Left hindlimb (tissue), 1 donor: ENCODE data around the gene MYO1H.

ENCODE experiments used
- DNase-seq: peaks from one replicate; pipeline ENCODE4 v3.0.0-alpha.2; 2018

Gene MYO1H

DNA sequence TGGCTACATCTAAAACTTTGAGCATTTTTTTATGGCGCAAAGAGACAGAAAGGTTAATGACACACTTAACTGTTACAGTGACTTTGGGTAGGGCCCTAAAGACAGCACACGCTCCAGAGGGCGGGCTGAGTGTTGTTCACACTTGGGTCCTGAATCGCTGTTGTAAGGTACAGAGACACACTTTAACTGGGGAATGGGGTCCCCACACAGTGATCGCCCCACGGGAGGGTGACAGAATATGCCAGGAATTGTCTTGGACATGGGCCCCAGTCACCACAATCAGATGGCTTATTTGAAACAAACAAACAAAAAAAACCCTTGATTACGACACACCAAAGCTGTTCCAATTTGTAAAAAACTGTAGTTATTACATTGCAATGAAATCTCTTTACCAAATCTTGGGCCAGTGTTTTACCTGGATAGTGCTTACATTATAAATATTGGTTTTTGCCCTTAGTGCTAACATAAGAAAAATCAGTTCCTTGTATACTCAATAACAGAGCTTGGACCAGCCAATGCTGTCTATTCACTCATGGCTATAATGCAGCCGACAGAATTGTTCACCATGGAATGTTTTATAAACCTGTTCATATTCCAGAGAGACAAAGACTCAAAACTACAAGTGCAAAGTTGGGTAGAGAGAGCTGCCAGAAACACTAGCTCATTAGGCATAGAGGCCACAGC, 101.1 kb downstream of the MYO1H start:
- no peak for DNase-seq

DNA sequence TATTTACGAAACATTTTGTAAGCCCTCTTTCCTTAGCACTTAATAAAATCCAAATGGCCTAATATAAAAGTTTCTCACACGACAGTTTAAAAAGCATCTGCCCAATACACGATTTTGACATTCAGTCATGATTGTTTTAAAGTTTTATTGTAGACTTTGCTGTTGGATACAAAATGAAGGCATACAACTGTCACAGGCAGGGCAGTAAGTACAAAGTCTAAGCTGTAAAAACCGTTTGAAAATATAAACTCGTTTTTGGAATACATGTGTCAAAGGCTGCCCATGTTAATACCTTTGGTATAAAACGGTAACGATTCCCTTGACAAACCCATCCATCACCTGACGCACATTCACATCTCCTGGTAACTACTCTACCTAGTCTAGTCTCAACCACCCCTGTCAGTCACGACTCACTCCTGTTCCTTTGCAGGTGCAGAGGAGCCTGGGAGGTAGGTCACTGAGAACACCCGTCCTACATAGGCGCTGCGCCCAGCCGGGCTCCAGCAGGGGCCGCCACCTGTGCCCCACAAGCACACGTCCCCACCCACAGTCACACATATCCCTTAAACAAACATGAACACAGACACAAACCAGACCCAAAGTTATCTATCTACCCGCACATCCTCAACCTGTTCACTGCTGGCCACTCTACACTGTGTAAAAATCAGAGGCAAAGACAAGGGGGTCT, 102.3 kb downstream of the MYO1H start:
- DNase-seq = no peak

DNA sequence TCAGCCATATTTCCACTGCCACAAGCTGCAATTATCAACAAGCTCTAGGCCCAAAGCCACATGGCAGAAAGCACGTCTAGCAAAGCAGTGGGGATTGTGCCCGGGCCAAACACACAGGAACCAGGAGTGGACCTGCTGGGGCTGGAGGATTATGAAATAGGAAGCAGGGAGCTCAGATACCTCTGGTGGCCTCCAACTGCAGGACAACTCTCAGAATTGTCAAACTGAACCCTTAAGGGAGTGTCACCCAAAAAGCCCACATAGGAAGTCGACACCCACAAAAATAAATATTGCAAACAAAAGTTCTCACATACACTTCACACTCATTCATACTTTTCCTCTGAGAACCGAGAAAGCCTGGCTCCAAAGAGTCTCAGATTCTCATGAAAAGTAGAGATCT, 103.3 kb downstream of the MYO1H start:
- DNase-seq = no peak

DNA sequence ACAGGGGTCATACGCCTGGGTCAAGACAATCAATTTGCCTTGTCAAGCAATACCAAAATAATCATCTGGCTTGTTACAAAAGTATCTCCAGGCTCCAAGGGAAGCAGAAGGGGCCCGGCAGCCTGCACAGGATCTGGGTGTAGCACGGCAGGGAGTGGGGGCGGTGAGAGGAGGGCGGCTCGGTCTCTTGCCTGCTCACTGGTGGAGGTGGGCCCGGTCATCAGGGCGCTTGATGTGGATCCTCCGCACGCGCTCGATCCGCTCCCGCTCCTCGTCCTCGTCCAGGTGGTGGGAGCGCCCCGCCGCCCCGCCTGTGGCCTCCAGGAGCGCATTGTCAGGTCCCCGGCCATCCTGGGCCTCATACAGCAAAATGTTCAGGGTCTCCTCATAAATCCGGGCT, 103.7 kb downstream of the MYO1H start:
- DNase-seq = no peak

DNA sequence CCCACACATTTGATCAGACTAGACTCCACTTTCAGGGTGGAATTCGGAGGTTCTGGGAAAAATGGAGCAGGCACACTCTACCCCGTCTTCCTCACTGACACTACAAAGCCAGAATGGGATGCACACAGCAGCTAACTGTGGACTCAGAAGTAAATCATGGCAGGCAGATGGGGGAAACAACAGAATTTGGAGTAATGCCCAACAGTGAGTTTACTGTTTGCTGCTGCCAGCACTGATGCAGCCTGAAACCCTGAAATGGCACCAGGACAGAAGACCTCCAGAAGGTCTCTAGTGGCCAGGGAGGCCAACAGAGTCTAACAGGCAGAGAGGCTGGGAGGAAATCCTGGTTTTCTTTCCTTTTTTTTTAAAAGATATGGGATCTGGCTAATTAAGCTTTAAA, 104.8 kb downstream of the MYO1H start:
- DNase-seq = no peak

DNA sequence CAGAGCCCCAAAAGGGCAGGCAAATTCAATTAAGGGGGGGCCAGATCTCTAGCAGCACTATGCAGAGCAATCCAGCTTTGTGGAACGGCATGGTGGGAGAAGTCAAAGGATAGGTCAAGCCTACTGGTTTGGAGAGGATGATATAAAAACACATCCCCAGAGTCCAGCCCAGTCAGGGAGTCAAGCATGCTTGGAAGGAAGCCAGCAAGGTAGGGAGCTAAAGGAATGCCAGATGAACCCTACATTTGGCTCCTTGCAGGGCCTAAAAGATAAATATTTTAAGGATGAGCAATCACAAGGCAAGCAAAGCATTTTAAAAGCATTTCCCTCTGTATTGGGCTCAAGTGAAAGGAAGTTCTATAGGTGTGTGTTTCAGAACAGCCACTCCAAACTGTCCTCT, 108.0 kb downstream of the MYO1H start:
- DNase-seq = no peak

DNA sequence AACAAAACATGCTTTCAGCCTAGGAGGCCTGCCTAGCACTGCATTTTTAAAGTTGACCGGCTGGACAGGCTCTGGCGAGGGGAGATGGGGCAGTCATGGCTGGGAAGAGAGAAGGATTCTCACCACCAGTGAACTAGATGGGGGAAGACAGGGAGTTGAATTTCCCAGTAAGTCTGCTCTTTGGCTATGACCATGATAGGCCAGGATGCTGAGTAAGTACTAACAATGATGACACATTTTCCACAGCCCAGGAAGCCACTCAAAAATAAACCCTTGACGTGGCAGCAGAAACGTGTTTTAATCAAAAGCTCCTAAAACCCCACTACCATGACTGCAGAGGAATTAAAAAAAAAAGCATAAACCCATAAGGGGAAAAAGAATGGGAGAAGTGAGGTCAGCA, 110.4 kb downstream of the MYO1H start:
- DNase-seq = no peak

DNA sequence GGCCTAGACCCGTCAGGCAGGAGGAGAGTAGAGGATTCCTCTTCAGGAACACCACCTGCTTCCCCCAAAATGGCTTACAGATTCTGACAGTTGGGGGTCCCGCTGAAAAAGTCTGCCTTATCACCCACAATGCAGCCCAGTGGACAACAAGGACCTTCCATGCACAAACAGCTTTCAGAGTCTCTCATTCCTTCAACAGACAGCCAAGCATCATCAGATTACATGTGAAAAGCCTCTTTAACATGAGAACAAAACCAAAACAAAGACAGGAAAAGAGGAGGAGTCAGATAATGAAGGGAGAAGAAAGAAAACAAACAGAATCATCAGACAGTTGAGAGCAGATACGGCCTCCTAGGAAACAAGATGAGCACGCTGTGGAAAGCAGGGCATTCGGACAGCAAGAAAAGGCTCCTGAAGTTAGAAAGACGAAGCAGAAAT, 111.1 kb downstream of the MYO1H start:
- no peak for DNase-seq

DNA sequence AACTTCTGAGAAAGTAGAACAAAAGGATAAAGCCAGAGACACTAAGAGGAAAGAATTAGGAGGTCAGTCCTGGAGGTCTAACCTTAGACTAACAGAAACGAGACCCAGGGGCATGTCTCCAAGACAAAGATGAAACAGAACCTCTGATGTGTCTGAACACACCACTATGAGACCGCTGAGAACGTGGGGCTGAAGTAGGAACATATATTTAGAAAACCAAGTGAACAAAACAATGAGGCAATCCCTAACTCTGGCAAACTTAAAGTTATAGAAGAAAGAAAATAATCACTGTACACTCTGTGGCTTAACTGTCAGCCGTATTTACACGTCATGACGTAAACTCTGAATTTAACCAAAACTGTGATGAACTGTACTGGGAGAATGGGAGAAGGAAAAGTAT, 111.5 kb downstream of the MYO1H start:
- no peak for DNase-seq

DNA sequence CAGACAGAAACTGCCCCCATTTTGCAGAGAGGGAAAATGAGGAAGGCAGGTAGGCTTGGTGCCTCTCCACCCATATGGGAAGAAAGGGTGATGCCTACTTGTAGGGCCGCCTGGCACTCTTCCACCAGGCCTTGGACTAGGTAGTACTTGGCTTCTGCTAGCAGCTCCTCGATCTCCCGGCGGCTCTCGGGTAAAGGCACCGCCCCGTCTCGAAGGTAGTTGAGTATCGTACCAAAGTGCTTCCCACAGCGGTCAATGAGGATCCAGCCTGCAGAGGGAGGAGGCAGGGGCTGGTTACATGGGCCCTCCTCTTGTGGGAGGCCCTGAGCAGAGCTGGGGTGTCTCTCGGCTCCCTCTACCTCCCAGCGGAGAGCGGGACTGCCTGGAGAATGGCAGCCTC, 112.8 kb downstream of the MYO1H start:
- no peak for DNase-seq

DNA sequence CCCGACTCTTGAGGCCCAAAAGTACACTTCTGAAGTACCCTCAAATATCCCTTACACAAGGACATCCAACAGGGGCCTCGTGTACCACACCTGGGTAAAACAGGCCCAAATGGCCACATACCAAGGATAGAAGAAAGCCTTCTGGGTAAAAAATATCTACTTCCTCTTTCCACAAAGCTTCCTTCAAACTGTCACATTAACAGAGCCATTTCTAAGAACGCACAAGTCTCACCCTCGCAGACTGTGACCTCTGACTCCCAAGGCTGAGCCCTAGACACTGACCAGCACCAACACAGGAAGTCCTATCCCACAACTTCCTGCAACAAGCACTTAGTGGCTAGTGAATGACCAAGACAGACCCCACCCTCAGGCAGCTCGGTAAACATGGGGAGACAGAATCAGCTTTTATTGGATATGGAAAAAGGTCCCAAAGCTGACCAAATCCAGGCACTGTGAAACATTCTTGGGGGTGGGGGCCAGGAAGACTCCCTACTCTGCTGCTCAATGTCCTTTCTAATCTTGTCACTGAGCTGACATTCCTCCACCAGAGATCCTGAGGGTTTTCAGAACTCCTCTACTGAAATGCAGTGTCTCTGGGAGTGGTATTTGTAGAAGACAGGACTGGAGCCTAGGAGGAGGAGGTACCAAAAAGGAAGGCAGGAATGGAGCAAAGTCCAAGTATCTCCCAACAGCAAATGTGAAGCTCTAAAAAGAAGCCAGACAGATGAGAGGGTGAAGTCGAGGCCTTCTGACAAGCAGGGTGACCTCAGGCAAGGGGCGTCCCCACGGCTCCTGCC, 113.5 kb downstream of the MYO1H start:
- peak; percentile 68 for DNase-seq

DNA sequence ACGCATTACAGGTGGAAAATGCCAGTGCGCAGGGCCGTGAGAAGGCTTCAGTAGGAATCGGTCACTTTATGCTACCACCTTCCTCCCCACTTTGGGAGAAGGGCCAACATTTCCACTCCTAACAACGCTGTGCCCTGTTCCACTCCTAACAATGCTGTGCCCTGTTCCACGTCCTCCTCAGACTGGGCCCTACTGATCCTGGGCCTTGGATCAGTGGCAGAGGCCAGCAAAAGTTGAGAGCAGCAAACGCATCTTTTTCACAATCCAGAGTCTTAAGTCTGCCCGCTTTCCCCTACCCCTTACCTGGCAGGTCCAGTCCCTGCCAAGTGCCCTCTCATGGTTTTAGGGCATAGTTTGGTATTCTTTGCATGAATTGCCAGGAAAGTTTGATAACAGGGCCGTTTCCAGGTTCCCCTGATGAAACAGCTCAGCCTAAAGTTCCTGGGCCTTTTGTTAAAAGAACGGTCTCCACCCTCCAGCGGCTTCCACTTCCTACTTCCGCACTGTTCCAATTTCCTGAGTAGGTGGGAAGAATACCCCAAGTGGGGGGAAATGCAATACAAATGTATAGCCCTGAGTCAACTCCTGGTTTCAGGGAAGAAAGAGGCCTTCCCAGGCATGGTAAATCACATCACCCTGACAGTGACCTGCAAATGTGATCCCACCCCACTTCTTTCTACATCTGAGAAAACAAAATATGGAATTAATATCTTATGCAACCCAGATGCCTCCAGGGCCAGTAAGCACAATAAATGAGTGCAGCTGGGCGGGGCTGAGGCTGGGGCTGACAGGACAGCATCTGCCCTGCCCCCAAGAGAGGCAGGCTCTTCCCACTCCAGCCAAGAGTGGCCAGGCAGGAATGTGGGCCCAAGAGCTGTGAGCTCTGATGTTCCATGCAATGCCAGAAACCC, 114.4 kb downstream of the MYO1H start:
- peak; percentile 85 for DNase-seq

DNA sequence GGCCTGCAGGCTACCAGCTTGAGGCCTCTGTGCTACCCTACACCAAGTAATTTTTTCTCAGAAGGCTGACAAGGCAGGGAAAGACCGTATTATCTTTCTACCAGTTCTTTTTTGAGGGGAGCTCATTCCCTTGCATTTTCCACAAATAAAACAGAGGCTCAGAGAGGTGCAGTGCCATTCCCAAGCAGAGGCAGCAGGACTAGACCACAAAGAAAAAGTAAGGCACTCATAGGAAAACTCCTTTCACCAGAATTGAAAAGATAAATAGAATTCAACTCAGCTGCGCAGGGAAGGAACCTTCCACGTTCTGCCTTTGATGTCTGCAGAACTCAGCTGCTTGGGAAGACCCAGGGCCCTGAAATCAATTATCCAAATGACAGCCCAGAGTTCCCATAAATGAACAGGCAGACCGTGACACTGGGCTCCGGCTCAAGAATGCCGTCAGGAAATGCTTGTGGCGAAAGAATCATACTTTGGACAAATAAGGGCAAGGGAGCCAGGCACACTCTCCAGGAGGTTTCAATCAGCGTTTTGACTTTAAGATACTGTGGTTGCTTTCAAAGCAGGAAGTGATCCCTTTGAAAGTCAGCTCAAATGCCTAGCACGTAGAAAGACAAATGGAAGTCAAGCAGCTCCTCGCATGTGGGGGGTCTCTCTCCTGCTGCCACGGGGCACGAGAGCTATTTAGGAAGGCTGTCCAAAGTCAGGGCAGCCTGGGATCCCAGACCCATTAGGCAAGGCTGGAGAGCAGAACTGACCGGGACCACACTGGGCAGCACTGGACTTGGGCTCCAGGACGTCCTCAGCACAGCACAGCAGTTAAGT, 115.4 kb downstream of the MYO1H start:
- DNase-seq = peak; percentile 89

DNA sequence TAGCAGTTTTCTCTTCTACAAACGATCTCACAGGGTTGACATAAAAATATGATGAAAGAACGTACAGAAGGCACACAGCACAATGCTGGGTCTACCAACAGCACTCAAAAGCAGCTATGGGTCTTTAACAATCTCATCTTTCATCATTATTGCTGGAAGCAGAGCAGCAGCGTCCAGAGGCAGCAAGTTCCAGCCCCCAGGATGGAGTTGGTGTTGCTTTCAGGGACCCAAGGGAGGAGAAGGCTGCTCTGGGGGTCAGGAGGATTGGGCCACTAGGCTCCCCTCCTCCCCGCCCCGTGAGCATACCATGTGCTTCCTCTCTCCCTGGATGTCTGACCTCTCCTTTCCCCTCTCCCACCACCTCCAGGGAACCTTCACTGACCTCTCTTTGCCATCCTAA, 116.1 kb downstream of the MYO1H start:
- DNase-seq = no peak

DNA sequence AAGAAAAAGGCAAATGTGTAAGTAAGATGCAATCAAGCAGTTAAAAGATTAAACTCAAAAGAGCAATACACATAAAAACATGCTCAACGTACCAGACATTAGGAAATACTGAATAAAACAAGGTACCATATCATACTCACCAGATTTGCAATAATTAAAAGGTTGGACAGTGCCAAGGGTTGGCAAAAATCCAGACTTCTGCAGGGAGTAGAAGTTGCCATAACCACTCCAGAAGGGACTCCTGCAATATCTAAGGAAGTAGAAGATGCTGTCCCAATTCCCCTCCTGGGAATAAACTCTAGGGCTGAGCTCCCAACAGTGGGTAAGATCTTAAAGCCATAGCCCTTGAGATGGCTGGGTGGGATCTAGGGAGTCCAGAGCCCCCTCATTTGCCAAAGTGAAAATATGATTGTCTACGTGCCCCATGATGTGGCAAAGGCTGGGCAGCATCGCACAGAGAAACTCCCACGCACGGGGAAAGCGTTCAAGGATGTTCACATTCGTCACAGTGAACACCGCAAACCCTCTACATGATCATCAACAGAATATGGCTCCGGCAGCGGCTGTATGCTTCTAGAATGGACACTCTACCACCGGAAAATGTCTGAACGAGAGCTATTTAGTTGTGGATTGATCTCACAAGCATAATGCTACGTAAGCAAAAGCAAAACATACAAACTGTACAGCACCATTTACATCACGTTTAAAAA, 117.1 kb downstream of the MYO1H start:
- DNase-seq = no peak

DNA sequence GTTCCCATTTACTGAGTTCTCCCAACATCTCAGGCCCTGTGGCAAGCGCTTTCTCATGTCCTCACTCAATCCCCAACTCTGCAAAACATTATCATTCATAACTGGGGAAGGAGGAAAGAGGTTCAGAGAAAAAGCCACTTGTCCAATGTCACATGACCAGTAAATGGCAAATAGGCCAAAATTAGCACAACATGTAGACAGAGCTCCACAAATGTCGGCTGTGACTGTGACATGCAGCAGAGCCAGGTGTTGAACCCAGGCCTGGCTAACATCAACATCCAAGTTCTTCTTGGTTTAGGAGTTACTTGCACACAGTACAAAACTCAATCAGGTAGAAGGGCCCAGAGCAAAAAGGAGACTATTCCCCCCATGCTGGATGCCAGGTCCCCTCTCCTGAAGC, 118.6 kb downstream of the MYO1H start:
- DNase-seq = no peak

DNA sequence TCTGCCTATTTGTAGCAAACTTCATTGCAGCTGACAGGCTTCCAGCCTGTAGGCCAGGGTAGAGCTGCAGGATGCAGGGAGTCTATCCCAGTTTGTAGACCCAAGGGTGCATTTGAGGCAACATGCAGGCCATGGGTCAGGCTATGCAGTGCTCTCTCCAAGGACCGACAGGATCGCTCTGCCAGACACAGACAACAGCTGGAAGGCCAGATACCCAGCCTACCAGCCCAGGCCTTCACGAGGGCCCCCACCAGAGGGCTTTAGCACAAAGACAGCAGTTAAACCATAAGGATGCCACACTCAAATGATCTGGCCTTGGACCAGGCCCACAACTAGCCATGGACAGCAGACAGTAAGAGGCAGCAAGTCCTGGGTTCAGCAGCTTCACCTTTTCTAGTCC, 119.1 kb downstream of the MYO1H start:
- DNase-seq = no peak

DNA sequence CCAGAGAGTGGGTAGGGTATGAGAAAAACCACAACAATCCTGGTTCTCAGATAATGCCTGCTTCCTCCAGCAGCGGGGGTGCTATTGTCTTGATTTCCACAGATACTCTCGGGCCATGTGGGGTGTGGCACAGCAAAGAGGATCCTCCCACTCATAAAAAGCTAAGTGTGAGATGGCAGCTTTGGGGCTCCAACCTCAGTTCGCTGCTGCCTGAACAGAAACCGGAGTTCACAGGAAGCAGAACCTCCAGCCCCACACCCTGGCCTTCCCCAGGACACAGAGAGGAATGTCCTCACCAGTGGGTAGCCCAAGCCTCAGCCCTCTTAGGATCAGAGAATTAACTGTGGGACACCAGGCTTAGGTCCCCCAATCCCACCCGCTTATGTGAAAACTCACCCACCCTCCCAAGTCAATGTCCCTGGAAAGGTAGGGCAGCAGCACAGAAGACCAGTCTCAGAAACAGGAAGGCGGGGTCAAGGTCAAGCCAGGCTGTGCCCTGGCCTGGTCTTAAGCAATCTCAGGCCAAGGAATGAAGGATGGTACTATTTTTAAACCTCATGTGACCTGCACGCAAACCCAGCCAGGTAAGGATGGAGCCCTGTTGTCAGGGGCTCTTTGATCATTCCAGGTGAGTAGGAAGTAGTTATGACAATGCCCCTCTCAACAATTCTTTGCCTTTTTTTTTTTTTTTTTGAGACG, 120.4 kb downstream of the MYO1H start:
- DNase-seq = no peak

DNA sequence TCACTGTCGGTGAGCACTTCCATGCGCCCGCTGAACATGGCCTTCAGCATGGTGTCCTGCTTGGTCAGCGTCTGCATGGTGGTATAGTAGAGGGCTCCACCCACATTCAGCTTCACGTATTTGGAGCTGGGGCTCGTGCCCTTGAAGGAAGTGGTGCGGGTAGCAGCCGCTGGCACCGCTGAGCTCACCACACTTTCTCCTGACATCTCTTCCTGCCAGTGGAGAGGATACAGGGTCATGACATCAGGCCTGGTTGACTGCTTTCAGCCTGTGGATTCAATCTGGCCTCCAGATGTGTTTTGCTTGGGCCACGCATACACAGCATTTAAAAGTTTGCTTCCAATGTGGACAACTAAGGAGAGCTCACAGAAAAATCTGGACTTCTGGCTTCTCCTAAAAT, 121.8 kb downstream of the MYO1H start:
- no peak for DNase-seq

DNA sequence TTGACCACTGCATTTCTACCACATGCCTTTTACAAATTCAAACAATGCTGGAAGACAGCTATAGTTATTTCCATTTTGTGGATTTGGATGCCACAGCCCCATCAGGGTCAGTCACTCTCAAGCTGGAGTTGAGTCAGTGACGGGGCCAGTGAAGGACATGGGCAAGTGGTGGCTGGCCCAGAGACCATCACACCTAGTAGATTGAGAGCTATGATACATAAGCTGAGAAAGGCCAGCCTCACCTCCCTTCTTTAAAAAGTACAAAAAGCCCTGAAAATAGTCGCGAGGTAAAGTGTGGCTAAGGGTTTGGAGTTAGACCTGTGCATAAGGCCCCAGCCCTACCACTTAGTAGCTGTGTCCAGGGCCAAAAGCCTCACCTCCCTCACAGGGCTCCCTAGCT, 125.3 kb downstream of the MYO1H start:
- DNase-seq = no peak
